Mesendoderm (in vitro differentiated cells): ENCODE measurements around the gene PLEKHN1.

Source experiments
- DNase-seq: peaks from one replicate; pipeline ENCODE4 v3.0.0; 2013
- H2AK5ac ChIP-seq: 2 replicates; pipeline ENCODE4 v1.6.1; 2013; ENCODE audit warnings: low read length, inconsistent platforms
- H2BK120ac ChIP-seq: 2 replicates; pipeline ENCODE4 v1.6.1; 2013; ENCODE audit warnings: low read depth, mild to moderate bottlenecking, low read length, moderate library complexity, mixed read lengths
- H2BK15ac ChIP-seq: replicated peaks from 2 replicates; pipeline ENCODE4 v1.6.1; 2013; ENCODE audit warnings: low read depth, mild to moderate bottlenecking, moderate library complexity
- H2BK5ac ChIP-seq: 2 replicates; pipeline ENCODE4 v1.6.1; 2013; ENCODE audit warnings: low read length, inconsistent platforms
- H3K18ac ChIP-seq: 2 replicates; pipeline ENCODE4 v1.6.1; 2013; ENCODE audit warnings: mild to moderate bottlenecking, low read length, mixed read lengths
- H3K23ac ChIP-seq: one replicate; pipeline ENCODE4 v1.6.1; 2013; ENCODE audit warnings: low read length
- H3K27ac ChIP-seq: 2 replicates; pipeline ENCODE4 v1.5.1; 2013; ENCODE audit warnings: low read depth, mild to moderate bottlenecking, inconsistent platforms, low read length, moderate library complexity
- H3K27me3 ChIP-seq: 2 replicates; pipeline ENCODE4 v1.6.1; 2013; ENCODE audit warnings: low read length, control low read depth, mild to moderate bottlenecking, inconsistent platforms; ENCODE audit not compliant: insufficient read depth, poor library complexity
- H3K36me3 ChIP-seq: 2 replicates; pipeline ENCODE4 v1.6.1; 2013; ENCODE audit warnings: low read length, inconsistent platforms; ENCODE audit not compliant: control insufficient read depth, insufficient read depth
- H3K4ac ChIP-seq: one replicate; pipeline ENCODE4 v1.6.1; 2013; ENCODE audit warnings: low read depth, mild to moderate bottlenecking, low read length, moderate library complexity
- H3K4me1 ChIP-seq: 2 replicates; pipeline ENCODE4 v1.6.1; 2013; ENCODE audit warnings: low read depth, low read length, inconsistent platforms; ENCODE audit not compliant: control insufficient read depth
- H3K4me2 ChIP-seq: 2 replicates; pipeline ENCODE4 v1.6.1; 2013; ENCODE audit warnings: low read length
- H3K4me3 ChIP-seq: 2 replicates; pipeline ENCODE4 v1.5.1; 2013; ENCODE audit warnings: mild to moderate bottlenecking, low read length
- H3K56ac ChIP-seq: one replicate; pipeline ENCODE4 v1.6.1; 2013; ENCODE audit warnings: low read length
- H3K79me1 ChIP-seq: 2 replicates; pipeline ENCODE4 v1.6.1; 2013; ENCODE audit warnings: low read length, inconsistent platforms
- H3K79me2 ChIP-seq: 2 replicates; pipeline ENCODE4 v1.6.1; 2013; ENCODE audit warnings: mild to moderate bottlenecking, low read length; ENCODE audit not compliant: control insufficient read depth, insufficient read depth
- H3K9ac ChIP-seq: 2 replicates; pipeline ENCODE4 v1.6.1; 2013; ENCODE audit warnings: low read length, inconsistent platforms
- H4K5ac ChIP-seq: one replicate; pipeline ENCODE4 v1.6.1; 2013; ENCODE audit warnings: low read length
- H4K8ac ChIP-seq: one replicate; pipeline ENCODE4 v1.6.1; 2013; ENCODE audit warnings: low read depth, mild to moderate bottlenecking, control low read depth, low read length, moderate library complexity
- WGBS: extraction: QIAGEN DNeasy Blood & Tissue Kit; methylation state at CpG from one replicate; pipeline ENCODE4 v1.1.7; 2013; ENCODE audit warnings: low lambda C conversion rate, missing lambda C conversion rate; ENCODE audit not compliant: insufficient coverage; ENCODE audit errors: extremely low coverage; 5-methylcytosine and 5-hydroxymethylcytosine counted together

The PLEKHN1 gene

GRCh38 chr1:932776-933602 lies 33.3 kb upstream of the PLEKHN1 start:
- Histone ChIP-seq H3K36me3 (peaks cover 2% of the 10 kb centered on the region), H3K56ac (no peak overlapping the region), H2AK5ac (no peak overlapping the region), H4K8ac (no peak overlapping the region), H3K79me2 (no peaks in the 10 kb centered on the region), H3K27me3 (no peaks in the 10 kb centered on the region), H3K4me2 (no peak overlapping the region), H2BK5ac (no peak overlapping the region), H3K79me1 (no peaks in the 10 kb centered on the region), H3K4me1 (peaks cover 13% of the 10 kb centered on the region), H3K4me3 (no peak overlapping the region), H2BK120ac (no peak overlapping the region), H2BK15ac (no peak overlapping the region), H3K18ac (no peak overlapping the region), H3K23ac (no peak overlapping the region), H3K27ac (no peak overlapping the region), H3K4ac (no peak overlapping the region), H4K5ac (no peak overlapping the region), H3K9ac (no peak overlapping the region)
- no CpG with 5 or more reads among the region's 25 CpGs for WGBS
- no peak for DNase-seq

GRCh38 chr1:933603-933940 lies 32.7 kb upstream of the PLEKHN1 start:
- DNase-seq: no peak
- H3K4me2 ChIP-seq: no peak overlapping the region
- WGBS: no CpG with 5 or more reads among the region's 10 CpGs

GRCh38 chr1:934991-935750 lies 31.1 kb upstream of the PLEKHN1 start:
- H3K79me2 ChIP-seq: no peaks in the 10 kb centered on the region
- H3K27ac ChIP-seq: no peak overlapping the region
- H3K4me3 ChIP-seq: no peak overlapping the region
- peaks cover 20% of the 10 kb centered on the region for H3K4me1 ChIP-seq
- no peaks in the 10 kb centered on the region for H3K36me3 ChIP-seq
- no peak overlapping the region for H2BK15ac ChIP-seq
- no peak overlapping the region for H4K8ac ChIP-seq
- peak overlapping the region; percentile 25 for H3K4ac ChIP-seq
- peak overlapping the region; percentile 97 for H2BK5ac ChIP-seq
- WGBS: no CpG with 5 or more reads among the region's 37 CpGs
- H3K56ac ChIP-seq: peak overlapping the region; percentile 92
- no peak overlapping the region for H4K5ac ChIP-seq
- H3K23ac ChIP-seq: peak overlapping the region; percentile 99
- no peak overlapping the region for H2BK120ac ChIP-seq
- no peaks in the 10 kb centered on the region for H3K79me1 ChIP-seq
- no peaks in the 10 kb centered on the region for H3K27me3 ChIP-seq
- peak overlapping the region; percentile 72 for H3K9ac ChIP-seq
- no peak for DNase-seq
- H2AK5ac ChIP-seq: peak overlapping the region; percentile 100
- peak overlapping the region; percentile 50 for H3K4me2 ChIP-seq
- H3K18ac ChIP-seq: peak overlapping the region; percentile 1

More at GRCh38 chr1:933603-933940, 32.7 kb upstream of the PLEKHN1 start:
- Histone ChIP-seq H3K9ac (no peak overlapping the region), H3K79me2 (no peaks in the 10 kb centered on the region), H2BK5ac (no peak overlapping the region), H4K5ac (no peak overlapping the region), H3K4ac (no peak overlapping the region), H4K8ac (no peak overlapping the region), H3K27me3 (no peaks in the 10 kb centered on the region), H3K18ac (no peak overlapping the region), H2AK5ac (no peak overlapping the region), H3K56ac (no peak overlapping the region), H3K4me3 (no peak overlapping the region), H2BK15ac (no peak overlapping the region), H3K23ac (no peak overlapping the region), H3K79me1 (no peaks in the 10 kb centered on the region), H3K4me1 (peaks cover 13% of the 10 kb centered on the region), H3K36me3 (peaks cover 2% of the 10 kb centered on the region), H3K27ac (no peak overlapping the region), H2BK120ac (no peak overlapping the region)

GRCh38 chr1:935751-936231 lies 30.5 kb upstream of the PLEKHN1 start:
- H3K79me2 ChIP-seq: no peaks in the 10 kb centered on the region
- H3K36me3 ChIP-seq: no peaks in the 10 kb centered on the region
- peak overlapping the region; percentile 25 for H3K4ac ChIP-seq
- peak overlapping the region; percentile 1 for H3K18ac ChIP-seq
- no CpG with 5 or more reads among the region's 30 CpGs for WGBS
- H4K8ac ChIP-seq: no peak overlapping the region
- H2BK120ac ChIP-seq: no peak overlapping the region
- H3K4me3 ChIP-seq: no peak overlapping the region
- peak overlapping the region; percentile 99 for H3K23ac ChIP-seq
- H3K27ac ChIP-seq: no peak overlapping the region
- H3K4me1 ChIP-seq: peaks cover 20% of the 10 kb centered on the region
- H4K5ac ChIP-seq: no peak overlapping the region
- H2BK15ac ChIP-seq: no peak overlapping the region
- H3K79me1 ChIP-seq: no peaks in the 10 kb centered on the region
- H2AK5ac ChIP-seq: peak overlapping the region; percentile 100
- no peaks in the 10 kb centered on the region for H3K27me3 ChIP-seq
- H3K4me2 ChIP-seq: peak overlapping the region; percentile 50
- H3K9ac ChIP-seq: peak overlapping the region; percentile 72
- H2BK5ac ChIP-seq: peak overlapping the region; percentile 97
- DNase-seq: peak; percentile 89
- H3K56ac ChIP-seq: peak overlapping the region; percentile 92

- no peak overlapping the region for H4K8ac ChIP-seq
- H3K18ac ChIP-seq: peak overlapping the region; percentile 53
- H3K27ac ChIP-seq: no peak overlapping the region
- H4K5ac ChIP-seq: no peak overlapping the region
- no peak overlapping the region for H3K23ac ChIP-seq
- no CpG with 5 or more reads among the region's 45 CpGs for WGBS
- H3K79me1 ChIP-seq: no peaks in the 10 kb centered on the region
- H2BK15ac ChIP-seq: no peak overlapping the region
- peaks cover 15% of the 10 kb centered on the region for H3K4me1 ChIP-seq
- H3K56ac ChIP-seq: peak overlapping the region; percentile 34
- H2BK120ac ChIP-seq: no peak overlapping the region
- H3K79me2 ChIP-seq: no peaks in the 10 kb centered on the region
- no peak for DNase-seq
- H3K4me3 ChIP-seq: no peak overlapping the region
- H2BK5ac ChIP-seq: no peak overlapping the region
- H3K36me3 ChIP-seq: no peaks in the 10 kb centered on the region
- peak overlapping the region; percentile 11 for H3K9ac ChIP-seq
- H2AK5ac ChIP-seq: peak overlapping the region; percentile 65
- H3K4me2 ChIP-seq: no peak overlapping the region
- H3K4ac ChIP-seq: peak overlapping the region; percentile 0
- H3K27me3 ChIP-seq: no peaks in the 10 kb centered on the region
These were observed 29.7 kb upstream of the PLEKHN1 start for GRCh38 chr1:936348-937264.
